Breast epithelium (tissue), 3 donors: ENCODE data around the gene FRMPD1.

Source experiments
- CTCF ChIP-seq, 3 donors: fragments of 450-650 bp; IDR thresholded peaks; one replicate each; pipeline ENCODE4 v1.5.1; 2016 to 2017; ENCODE audit warnings: antibody characterized with exemption in 3 of 3, mild to moderate bottlenecking in 3 of 3, moderate library complexity in 3 of 3
- POLR2A ChIP-seq: fragments of 450-650 bp; IDR thresholded peaks from one replicate; pipeline ENCODE4 v1.6.1; 2016; ENCODE audit warnings: antibody characterized with exemption, mild to moderate bottlenecking, moderate library complexity

DNA sequence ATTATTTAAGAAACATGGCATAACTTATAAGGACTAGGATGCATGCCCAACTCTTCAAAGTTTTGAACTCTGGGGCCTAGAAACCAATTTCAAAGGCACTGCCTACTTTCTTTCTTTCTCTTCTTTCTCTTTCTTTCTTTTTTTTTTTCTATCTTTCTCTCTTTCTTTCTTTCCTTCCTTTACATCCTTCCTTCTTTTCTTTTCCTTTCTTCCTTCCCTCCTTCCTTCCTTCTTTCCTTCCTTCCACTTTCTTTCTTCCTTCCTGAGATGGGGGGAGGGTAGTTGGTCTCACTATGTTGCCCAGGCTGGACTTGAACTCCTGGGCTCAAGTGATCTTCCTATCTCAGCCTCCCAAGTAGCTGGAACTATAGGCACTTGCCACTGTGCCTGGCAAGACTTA, 42.5 kb upstream of the FRMPD1 start:
- TF ChIP-seq CTCF (IDR thresholded peaks at IDR 0.05) (no peak), POLR2A (no peak)
